H9 (cell line): ENCODE data around the gene TMPRSS5. TPM values are rescaled to one million over a fixed set of nuclear protein-coding genes. Genes with fewer than 3 reads are reported as not detected.

Experiments used
- DNase-seq: peaks from one replicate; pipeline ENCODE4 v3.0.0-alpha.2; 2017
- H2AFZ ChIP-seq: one replicate; pipeline ENCODE4 v1.6.1; 2013; ENCODE audit warnings: mild to moderate bottlenecking, low read length, control low read depth, moderate library complexity
- H2AK5ac ChIP-seq: 2 replicates; pipeline ENCODE4 v1.6.1; 2013; ENCODE audit warnings: low read length, control low read depth, mixed read lengths; ENCODE audit not compliant: insufficient read length
- H2BK120ac ChIP-seq: one replicate; pipeline ENCODE4 v1.6.1; 2013; ENCODE audit warnings: low read depth, mild to moderate bottlenecking, low read length, control low read depth, inconsistent platforms; ENCODE audit not compliant: poor library complexity, severe bottlenecking
- H2BK12ac ChIP-seq: 2 replicates; pipeline ENCODE4 v1.6.1; 2013; ENCODE audit warnings: low read length, control low read depth, mixed read lengths, low read depth; ENCODE audit not compliant: insufficient read length
- H2BK15ac ChIP-seq: 2 replicates; pipeline ENCODE4 v1.6.1; 2013; ENCODE audit warnings: low read depth, low read length, control low read depth
- H2BK20ac ChIP-seq: one replicate; pipeline ENCODE4 v1.6.1; 2013; ENCODE audit warnings: low read depth, mild to moderate bottlenecking, low read length, control low read depth, inconsistent platforms; ENCODE audit not compliant: poor library complexity, severe bottlenecking
- H2BK5ac ChIP-seq: 2 replicates; pipeline ENCODE4 v1.6.1; 2013; ENCODE audit warnings: low read length, control low read depth, mixed read lengths; ENCODE audit not compliant: insufficient read length
- H3K14ac ChIP-seq: 2 replicates; pipeline ENCODE4 v1.6.1; 2013; ENCODE audit warnings: low read length, control low read depth; ENCODE audit not compliant: insufficient read depth
- H3K18ac ChIP-seq: 2 replicates; pipeline ENCODE4 v1.6.1; 2013; ENCODE audit warnings: low read depth, mild to moderate bottlenecking, mixed read lengths, low read length, control low read depth; ENCODE audit not compliant: insufficient read length
- H3K23ac ChIP-seq: 2 replicates; pipeline ENCODE4 v1.6.1; 2013; ENCODE audit warnings: low read length, control low read depth, mixed read lengths, low read depth; ENCODE audit not compliant: insufficient read length
- H3K23me2 ChIP-seq: 2 replicates; pipeline ENCODE4 v1.6.1; 2013; ENCODE audit warnings: low read depth, mild to moderate bottlenecking, mixed read lengths, low read length, control low read depth; ENCODE audit not compliant: insufficient read length, poor library complexity, severe bottlenecking
- H3K27ac ChIP-seq: 2 replicates; pipeline ENCODE4 v1.5.1; 2013; ENCODE audit warnings: low read length, control low read depth, mixed read lengths, low read depth; ENCODE audit not compliant: insufficient read length
- H3K27me3 ChIP-seq: 2 replicates; pipeline ENCODE4 v1.6.1; 2013; ENCODE audit warnings: low read length, control low read depth, inconsistent platforms; ENCODE audit not compliant: insufficient read depth
- H3K4ac ChIP-seq: 2 replicates; pipeline ENCODE4 v1.6.1; 2013; ENCODE audit warnings: low read depth, mild to moderate bottlenecking, control low read depth, inconsistent platforms, low read length, moderate library complexity
- H3K4me1 ChIP-seq: 2 replicates; pipeline ENCODE4 v1.6.1; 2013; ENCODE audit warnings: low read length, control low read depth, inconsistent platforms; ENCODE audit not compliant: insufficient read depth
- H3K4me2 ChIP-seq: 2 replicates; pipeline ENCODE4 v1.6.1; 2013; ENCODE audit warnings: low read length, control low read depth, mixed read lengths; ENCODE audit not compliant: insufficient read length, insufficient read depth
- H3K56ac ChIP-seq: 2 replicates; pipeline ENCODE4 v1.6.1; 2013; ENCODE audit warnings: low read depth, mild to moderate bottlenecking, mixed read lengths, low read length, control low read depth; ENCODE audit not compliant: insufficient read length
- H3K79me1 ChIP-seq: 2 replicates; pipeline ENCODE4 v1.6.1; 2013; ENCODE audit warnings: low read depth, mild to moderate bottlenecking, moderate library complexity, low read length, control low read depth, inconsistent platforms; ENCODE audit not compliant: insufficient read depth, poor library complexity, severe bottlenecking
- H3K79me2 ChIP-seq: 2 replicates; pipeline ENCODE4 v1.6.1; 2013; ENCODE audit warnings: low read length, control low read depth, inconsistent platforms; ENCODE audit not compliant: insufficient read depth
- H3K9ac ChIP-seq: 2 replicates; pipeline ENCODE4 v1.6.1; 2013; ENCODE audit warnings: low read length, control low read depth, mixed read lengths; ENCODE audit not compliant: insufficient read length; ENCODE audit errors: extremely low read depth
- H3K9me3 ChIP-seq: one replicate; pipeline ENCODE4 v1.6.1; 2013; ENCODE audit warnings: low read depth, low read length, inconsistent platforms; ENCODE audit not compliant: control insufficient read depth
- H3T11ph ChIP-seq: one replicate; pipeline ENCODE4 v1.6.1; 2013; ENCODE audit warnings: mild to moderate bottlenecking, low read length, control low read depth, inconsistent platforms
- H4K20me1 ChIP-seq: one replicate; pipeline ENCODE4 v1.6.1; 2013; ENCODE audit not compliant: control insufficient read depth, insufficient read length, insufficient read depth
- H4K5ac ChIP-seq: 2 replicates; pipeline ENCODE4 v1.6.1; 2013; ENCODE audit warnings: low read depth, mild to moderate bottlenecking, mixed read lengths, low read length, control low read depth; ENCODE audit not compliant: insufficient read length
- H4K8ac ChIP-seq: replicated peaks from 2 replicates; pipeline ENCODE4 v1.6.1; 2013; ENCODE audit warnings: low read length, control low read depth, mixed read lengths, low read depth; ENCODE audit not compliant: insufficient read length
- H4K91ac ChIP-seq: 2 replicates; pipeline ENCODE4 v1.6.1; 2013; ENCODE audit warnings: low read depth, mild to moderate bottlenecking, moderate library complexity, mixed read lengths, low read length, control low read depth; ENCODE audit not compliant: insufficient read length
- H3K27ac Mint-ChIP-seq, 3 experiments: 2 replicates in 2 of 3; 3 replicates in 1 of 3; pipeline ENCODE4 v1.8.0; 2020 to 2021; ENCODE audit warnings: mixed read lengths in 3 of 3, mild to moderate bottlenecking in 1 of 3, moderate library complexity in 1 of 3
- H3K27me3 Mint-ChIP-seq: 2 replicates; pipeline ENCODE4 v1.8.0; 2021; ENCODE audit warnings: low read depth, mild to moderate bottlenecking, moderate library complexity, mixed read lengths
- H3K36me3 Mint-ChIP-seq, 3 experiments: 2 replicates in 2 of 3; 3 replicates in 1 of 3; pipeline ENCODE4 v1.8.0; 2020 to 2021; ENCODE audit warnings: low read depth in 3 of 3, mixed read lengths in 3 of 3; ENCODE audit not compliant: insufficient read depth in 1 of 3
- H3K4me1 Mint-ChIP-seq, 2 experiments: 2 replicates each; pipeline ENCODE4 v1.8.0; 2020; ENCODE audit warnings: mixed read lengths in 2 of 2
- H3K4me3 Mint-ChIP-seq, 2 experiments: 2 replicates in 1 of 2; 3 replicates in 1 of 2; pipeline ENCODE4 v1.8.0; 2020 to 2021; ENCODE audit warnings: mild to moderate bottlenecking in 2 of 2, mixed read lengths in 2 of 2, moderate library complexity in 1 of 2
- H3K9me3 Mint-ChIP-seq, 2 experiments: 2 replicates in 1 of 2; 3 replicates in 1 of 2; pipeline ENCODE4 v1.8.0; 2020; ENCODE audit warnings: mild to moderate bottlenecking in 2 of 2, mixed read lengths in 2 of 2, moderate library complexity in 1 of 2
- CTCF ChIP-seq: fragments of 200-600 bp; sonication (generic); conservative IDR thresholded peaks from 3 replicates; pipeline ENCODE4 v1.8.0; 2021; ENCODE audit warnings: antibody characterized with exemption, mild to moderate bottlenecking
- WGBS: extraction: QIAGEN DNeasy Blood & Tissue Kit; methylation state at CpG from one replicate; pipeline ENCODE4 v1.1.7; 2013; ENCODE audit warnings: missing lambda C conversion rate, low lambda C conversion rate, mixed read lengths; ENCODE audit not compliant: insufficient read length; ENCODE audit errors: extremely low coverage; 5-methylcytosine and 5-hydroxymethylcytosine counted together
- total RNA-seq: library from RNA; stranded (reverse); gene quantifications from 2 replicates; pipeline ENCODE4 v1.2.1, GENCODE V29; 2021

Gene TMPRSS5
- total RNA-seq, 1 experiment from 2014 or later = 0.37 TPM

GRCh38 chr11:113647856-113648255 is 58.3 kb downstream of the TMPRSS5 start:
- Histone ChIP-seq H3K23ac (no peak overlapping the region), H3K79me1 (no peaks in the 10 kb centered on the region), H2BK5ac (no peak overlapping the region), H3K27ac (no peak overlapping the region), H2BK12ac (no peak overlapping the region), H2BK120ac (no peak overlapping the region), H3K79me2 (no peaks in the 10 kb centered on the region), H3K18ac (no peak overlapping the region), H3K23me2 (no peaks in the 10 kb centered on the region), H2BK20ac (no peak overlapping the region), H3K27me3 (no peaks in the 10 kb centered on the region), H3K56ac (no peak overlapping the region), H3K4me2 (no peak overlapping the region), H3K9me3 (peaks cover 11% of the 10 kb centered on the region), H3K9ac (no peak overlapping the region), H4K8ac (no peak overlapping the region), H3T11ph (no peak overlapping the region), H3K4ac (no peak overlapping the region), H2AFZ (no peak overlapping the region), H4K5ac (no peak overlapping the region), H2AK5ac (no peak overlapping the region), H2BK15ac (no peak overlapping the region), H3K4me1 (no peaks in the 10 kb centered on the region), H4K20me1 (no peaks in the 10 kb centered on the region), H4K91ac (no peak overlapping the region), H3K14ac (no peak overlapping the region)
- WGBS = no CpG with 5 or more reads among the region's 4 CpGs
- Mint-ChIP-seq H3K4me1 (no peaks in the 10 kb centered on the region), H3K27ac (no peak overlapping the region), H3K27me3 (peaks cover 23% of the 10 kb centered on the region), H3K9me3 (peaks cover 16 to 22% of the 10 kb centered on the region in 2 experiments), H3K36me3 (peaks cover 3 to 7% (median 7%) of the 10 kb centered on the region in 3 experiments; a peak in 6 of 7 replicates), H3K4me3 (no peak overlapping the region)
- TF ChIP-seq CTCF = no peak
- no peak for DNase-seq
